ENCODE results near the gene HLF.

DNA sequence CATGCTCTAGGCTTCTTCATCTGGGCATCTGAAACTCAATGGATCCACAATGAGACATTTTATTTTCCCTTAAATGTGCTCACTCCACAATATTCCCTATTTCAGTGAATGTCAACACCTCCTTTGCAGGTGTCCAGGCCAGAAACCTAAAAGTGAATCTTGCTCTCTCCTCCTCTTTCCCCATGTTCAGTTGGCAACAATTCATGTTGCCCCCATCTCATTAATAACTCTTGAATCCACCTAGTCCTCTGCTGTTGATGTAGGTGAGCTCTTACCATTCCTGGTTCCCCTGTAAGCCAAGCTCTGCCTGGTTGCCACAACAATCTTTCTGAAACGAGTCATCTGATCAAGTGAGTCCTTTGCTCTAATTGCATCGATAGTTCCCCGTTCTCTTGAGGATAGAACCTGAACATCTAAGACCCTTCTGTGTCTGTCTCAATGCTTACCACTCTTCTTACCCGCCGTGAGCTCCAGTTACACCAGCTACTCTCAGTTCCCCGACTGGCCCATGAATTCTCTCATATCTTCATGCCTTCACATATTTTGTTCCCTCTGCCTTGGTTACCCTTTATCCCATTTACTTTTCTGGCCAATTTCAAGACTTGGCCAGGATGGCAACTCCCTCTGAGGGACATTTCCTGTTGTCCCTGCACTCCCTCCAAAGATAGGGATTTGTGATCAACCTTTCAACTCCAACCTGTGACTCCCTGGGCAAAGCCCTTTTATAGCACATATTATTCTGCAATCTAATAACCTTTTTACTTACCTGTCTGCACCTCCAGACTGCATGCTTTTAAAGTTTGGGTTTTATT lies 35.9 kb downstream of the HLF start:
- TF ChIP-seq, protein P1, sequence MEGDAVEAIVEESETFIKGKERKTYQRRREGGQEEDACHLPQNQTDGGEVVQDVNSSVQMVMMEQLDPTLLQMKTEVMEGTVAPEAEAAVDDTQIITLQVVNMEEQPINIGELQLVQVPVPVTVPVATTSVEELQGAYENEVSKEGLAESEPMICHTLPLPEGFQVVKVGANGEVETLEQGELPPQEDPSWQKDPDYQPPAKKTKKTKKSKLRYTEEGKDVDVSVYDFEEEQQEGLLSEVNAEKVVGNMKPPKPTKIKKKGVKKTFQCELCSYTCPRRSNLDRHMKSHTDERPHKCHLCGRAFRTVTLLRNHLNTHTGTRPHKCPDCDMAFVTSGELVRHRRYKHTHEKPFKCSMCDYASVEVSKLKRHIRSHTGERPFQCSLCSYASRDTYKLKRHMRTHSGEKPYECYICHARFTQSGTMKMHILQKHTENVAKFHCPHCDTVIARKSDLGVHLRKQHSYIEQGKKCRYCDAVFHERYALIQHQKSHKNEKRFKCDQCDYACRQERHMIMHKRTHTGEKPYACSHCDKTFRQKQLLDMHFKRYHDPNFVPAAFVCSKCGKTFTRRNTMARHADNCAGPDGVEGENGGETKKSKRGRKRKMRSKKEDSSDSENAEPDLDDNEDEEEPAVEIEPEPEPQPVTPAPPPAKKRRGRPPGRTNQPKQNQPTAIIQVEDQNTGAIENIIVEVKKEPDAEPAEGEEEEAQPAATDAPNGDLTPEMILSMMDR (conservative IDR thresholded peaks at IDR 0.05; ENCODE audit: low read depth, low read length), result no peak
- TF ChIP-seq EZH2 (IDR thresholded peaks at IDR 0.05; ENCODE audit: borderline replicate concordance, low read depth, low read length, poor library complexity, severe bottlenecking), result no peak

Data from A673 (cell line).